GM18499 (cell line): ENCODE data around the gene EPHA3.

Experiments used
- ATAC-seq: cut with Tn5 transposase; IDR thresholded peaks from one replicate; pipeline ENCODE4 v1.9.1; 2021; ENCODE audit warnings: moderate number of reproducible peaks; ENCODE audit not compliant: insufficient read depth, unreplicated experiment

The EPHA3 gene

GRCh38 chr3:89276116-89276515, 168.7 kb downstream of the EPHA3 start:
- no peak for ATAC-seq

- ATAC-seq: no peak
Observed at GRCh38 chr3:89278302-89279025, 171.0 kb downstream of the EPHA3 start.

- ATAC-seq: no peak
Observed at GRCh38 chr3:89280301-89280700, 172.9 kb downstream of the EPHA3 start.

DNA sequence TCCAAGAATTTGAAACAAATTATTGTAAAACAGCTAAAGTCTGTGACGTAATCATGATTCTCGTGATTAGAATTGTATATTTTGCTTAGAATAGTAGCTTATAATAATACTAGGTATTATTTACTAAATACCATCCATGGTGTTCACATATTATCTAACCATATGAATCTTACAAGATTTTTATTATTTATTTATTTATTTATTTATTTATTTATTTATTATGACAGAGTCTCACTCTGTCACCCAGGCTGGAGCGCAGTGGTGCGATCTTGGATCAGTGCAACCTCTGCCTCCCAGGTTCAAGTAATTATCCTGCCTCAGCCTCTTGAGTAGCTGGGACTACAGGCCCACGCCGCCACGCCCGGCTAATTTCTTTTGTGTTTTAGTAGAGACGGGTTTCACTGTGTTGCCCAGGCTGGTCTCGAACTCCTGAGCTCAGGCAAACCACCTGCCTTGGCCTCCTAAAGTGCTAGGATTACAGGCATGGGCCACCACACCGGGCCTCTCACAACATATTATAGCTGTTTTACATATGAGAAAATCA, 173.5 kb downstream of the EPHA3 start:
- no peak for ATAC-seq

GRCh38 chr3:89287902-89288508, 180.6 kb downstream of the EPHA3 start:
- ATAC-seq: no peak

DNA sequence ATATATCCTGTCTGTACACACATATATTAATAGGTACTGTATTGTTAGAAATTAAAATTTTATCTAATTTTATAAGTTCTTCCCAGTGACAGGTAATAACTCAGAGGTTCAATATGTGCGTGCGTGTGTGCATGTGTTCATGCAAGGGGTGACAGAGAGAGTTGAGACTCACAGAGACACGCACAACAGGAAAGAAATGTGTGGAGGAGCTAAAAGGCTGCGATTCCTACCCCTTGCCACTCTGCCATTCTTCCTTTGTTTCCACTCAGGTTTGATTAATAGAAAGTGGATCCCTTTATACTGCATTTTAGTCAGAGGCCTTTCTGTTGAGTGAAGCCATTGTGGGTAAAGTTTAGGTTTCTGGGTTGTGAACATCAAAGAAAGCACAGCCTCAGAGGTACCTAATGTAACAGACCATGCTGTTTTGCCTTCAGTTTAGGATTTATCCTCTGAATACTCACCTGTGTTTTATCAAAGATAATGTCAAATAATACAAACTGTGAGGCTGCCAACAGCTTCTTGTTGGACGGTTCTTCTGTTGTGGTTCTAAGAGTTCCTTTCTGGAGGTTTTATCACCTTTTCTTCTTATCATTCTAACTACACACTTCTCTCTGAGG, 182.3 kb downstream of the EPHA3 start:
- no peak for ATAC-seq

- ATAC-seq: no peak
Observed at GRCh38 chr3:89297199-89297598, 189.8 kb downstream of the EPHA3 start.

GRCh38 chr3:89300526-89300925, 193.1 kb downstream of the EPHA3 start:
- ATAC-seq: no peak

GRCh38 chr3:89300981-89301380, 193.6 kb downstream of the EPHA3 start:
- no peak for ATAC-seq

GRCh38 chr3:89303701-89304100, 196.3 kb downstream of the EPHA3 start:
- no peak for ATAC-seq

GRCh38 chr3:89306540-89306939, 199.1 kb downstream of the EPHA3 start:
- no peak for ATAC-seq

- no peak for ATAC-seq
Observed at GRCh38 chr3:89311581-89311980, 204.2 kb downstream of the EPHA3 start.

GRCh38 chr3:89312141-89312540, 204.7 kb downstream of the EPHA3 start:
- ATAC-seq: no peak

DNA sequence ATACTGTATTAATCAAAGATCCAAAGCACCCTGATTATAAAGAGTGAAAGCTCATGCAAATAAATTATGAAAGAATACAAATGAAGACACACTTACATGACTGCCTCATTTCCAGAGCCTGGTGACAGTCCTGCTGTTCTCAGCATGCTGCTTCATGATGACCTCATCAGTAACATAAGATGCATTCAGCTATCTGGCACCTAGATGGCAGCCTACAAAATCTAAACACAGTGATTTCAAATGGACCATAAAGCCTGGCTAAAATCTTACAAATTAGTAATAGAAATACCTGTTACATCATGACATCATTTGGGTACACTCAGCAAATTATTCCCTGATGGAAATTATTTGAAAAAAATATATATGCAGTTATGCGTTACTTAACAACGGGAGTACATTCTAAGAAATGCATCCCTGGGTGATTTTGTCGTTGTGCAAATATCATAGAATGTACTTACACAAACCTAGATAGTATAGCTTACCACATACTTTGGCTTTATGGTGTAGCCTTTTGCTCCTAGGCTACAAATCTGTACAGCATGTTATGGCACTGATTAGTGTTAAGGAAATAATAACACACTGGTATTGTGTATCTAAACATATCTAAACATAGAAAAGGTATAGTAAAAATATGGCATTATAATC, 207.2 kb downstream of the EPHA3 start:
- no peak for ATAC-seq

- no peak for ATAC-seq
Observed at GRCh38 chr3:89315750-89316470, 208.5 kb downstream of the EPHA3 start.

DNA sequence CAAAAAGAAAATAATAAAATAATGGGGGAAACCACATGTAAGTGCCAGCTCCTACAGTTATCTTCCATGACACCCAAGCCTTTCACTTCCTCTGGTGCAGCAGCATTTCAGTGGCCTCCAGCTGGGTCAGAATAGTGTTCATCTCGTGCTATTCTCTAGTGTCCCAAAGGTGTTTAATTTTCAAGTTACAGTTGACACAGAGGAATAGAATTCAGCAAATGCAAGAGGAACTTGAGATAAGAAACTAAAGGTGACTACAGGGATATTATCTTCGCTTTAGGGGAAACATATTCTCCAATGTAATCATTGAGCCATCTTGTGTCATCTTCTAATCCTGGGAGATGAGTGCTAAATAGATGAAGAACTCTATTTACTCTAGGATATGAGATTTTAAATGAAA, 212.8 kb downstream of the EPHA3 start:
- no peak for ATAC-seq

GRCh38 chr3:89326997-89327396, 219.6 kb downstream of the EPHA3 start:
- ATAC-seq: no peak

- ATAC-seq: no peak
Observed at GRCh38 chr3:89332386-89332785, 225.0 kb downstream of the EPHA3 start.

DNA sequence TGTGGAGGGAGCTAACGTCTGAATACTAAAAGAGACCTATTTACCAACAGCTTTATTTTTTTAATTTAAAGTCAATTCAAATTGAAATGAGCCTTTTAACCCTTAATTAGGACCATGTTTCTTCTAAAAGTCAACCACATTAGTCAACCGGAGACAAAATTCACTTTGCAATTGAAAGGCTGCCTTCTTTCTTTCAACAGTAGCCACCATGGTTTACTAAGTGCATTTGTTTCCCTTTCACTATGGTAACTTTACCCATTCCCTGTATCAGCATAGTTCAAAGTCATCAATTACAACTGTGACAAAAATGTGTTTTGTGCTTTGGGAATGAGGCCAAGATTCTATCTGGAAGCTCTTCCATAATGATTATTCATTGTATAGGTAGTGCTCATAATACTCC, 225.4 kb downstream of the EPHA3 start:
- no peak for ATAC-seq

GRCh38 chr3:89335693-89336092, 228.3 kb downstream of the EPHA3 start:
- ATAC-seq: no peak
